ENCODE results near the gene ATAD3A. TPM values are rescaled to one million over a fixed set of nuclear protein-coding genes. Genes with fewer than 3 reads are reported as not detected.

ATAD3A gene
- total and polyA plus RNA-seq, 9 of the 15 experiments (the other 6 are each of a cell fraction or from before 2014, with no cell fraction given), result 0.10 to 173 (median 36.7) TPM

- TF ChIP-seq, protein P1, sequence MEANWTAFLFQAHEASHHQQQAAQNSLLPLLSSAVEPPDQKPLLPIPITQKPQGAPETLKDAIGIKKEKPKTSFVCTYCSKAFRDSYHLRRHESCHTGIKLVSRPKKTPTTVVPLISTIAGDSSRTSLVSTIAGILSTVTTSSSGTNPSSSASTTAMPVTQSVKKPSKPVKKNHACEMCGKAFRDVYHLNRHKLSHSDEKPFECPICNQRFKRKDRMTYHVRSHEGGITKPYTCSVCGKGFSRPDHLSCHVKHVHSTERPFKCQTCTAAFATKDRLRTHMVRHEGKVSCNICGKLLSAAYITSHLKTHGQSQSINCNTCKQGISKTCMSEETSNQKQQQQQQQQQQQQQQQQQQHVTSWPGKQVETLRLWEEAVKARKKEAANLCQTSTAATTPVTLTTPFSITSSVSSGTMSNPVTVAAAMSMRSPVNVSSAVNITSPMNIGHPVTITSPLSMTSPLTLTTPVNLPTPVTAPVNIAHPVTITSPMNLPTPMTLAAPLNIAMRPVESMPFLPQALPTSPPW (CRISPR knock-in tag; IDR thresholded peaks at IDR 0.05), result peak; percentile 25
- TF ChIP-seq CCAR2 (IDR thresholded peaks at IDR 0.05; ENCODE audit: low read depth, low read length) (no peak), HNRNPUL1 (IDR thresholded peaks at IDR 0.05; ENCODE audit: low read length) (no peak), ESRRA (IDR thresholded peaks at IDR 0.05; ENCODE audit: borderline replicate concordance, low read depth) (peak; percentile 28; the same call in 1 of the 2 replicates), HBP1 (CRISPR knock-in tag; IDR thresholded peaks at IDR 0.05) (no peak), NUFIP1 (IDR thresholded peaks at IDR 0.05; ENCODE audit: partially characterized antibody) (no peak), ZC3H4 (CRISPR knock-in tag; IDR thresholded peaks at IDR 0.05; ENCODE audit: borderline replicate concordance) (peak; percentile 95), SMAD1 (IDR thresholded peaks at IDR 0.05; ENCODE audit: low read depth, low read length, partially characterized antibody) (peak; percentile 33), STAG1 (CRISPR knock-in tag; IDR thresholded peaks at IDR 0.05; ENCODE audit: borderline replicate concordance) (no peak), PRMT5 (CRISPR knock-in tag; IDR thresholded peaks at IDR 0.05) (no peak), ZZZ3 (IDR thresholded peaks at IDR 0.05) (no peak)
- TF ChIP-seq, protein P2, sequence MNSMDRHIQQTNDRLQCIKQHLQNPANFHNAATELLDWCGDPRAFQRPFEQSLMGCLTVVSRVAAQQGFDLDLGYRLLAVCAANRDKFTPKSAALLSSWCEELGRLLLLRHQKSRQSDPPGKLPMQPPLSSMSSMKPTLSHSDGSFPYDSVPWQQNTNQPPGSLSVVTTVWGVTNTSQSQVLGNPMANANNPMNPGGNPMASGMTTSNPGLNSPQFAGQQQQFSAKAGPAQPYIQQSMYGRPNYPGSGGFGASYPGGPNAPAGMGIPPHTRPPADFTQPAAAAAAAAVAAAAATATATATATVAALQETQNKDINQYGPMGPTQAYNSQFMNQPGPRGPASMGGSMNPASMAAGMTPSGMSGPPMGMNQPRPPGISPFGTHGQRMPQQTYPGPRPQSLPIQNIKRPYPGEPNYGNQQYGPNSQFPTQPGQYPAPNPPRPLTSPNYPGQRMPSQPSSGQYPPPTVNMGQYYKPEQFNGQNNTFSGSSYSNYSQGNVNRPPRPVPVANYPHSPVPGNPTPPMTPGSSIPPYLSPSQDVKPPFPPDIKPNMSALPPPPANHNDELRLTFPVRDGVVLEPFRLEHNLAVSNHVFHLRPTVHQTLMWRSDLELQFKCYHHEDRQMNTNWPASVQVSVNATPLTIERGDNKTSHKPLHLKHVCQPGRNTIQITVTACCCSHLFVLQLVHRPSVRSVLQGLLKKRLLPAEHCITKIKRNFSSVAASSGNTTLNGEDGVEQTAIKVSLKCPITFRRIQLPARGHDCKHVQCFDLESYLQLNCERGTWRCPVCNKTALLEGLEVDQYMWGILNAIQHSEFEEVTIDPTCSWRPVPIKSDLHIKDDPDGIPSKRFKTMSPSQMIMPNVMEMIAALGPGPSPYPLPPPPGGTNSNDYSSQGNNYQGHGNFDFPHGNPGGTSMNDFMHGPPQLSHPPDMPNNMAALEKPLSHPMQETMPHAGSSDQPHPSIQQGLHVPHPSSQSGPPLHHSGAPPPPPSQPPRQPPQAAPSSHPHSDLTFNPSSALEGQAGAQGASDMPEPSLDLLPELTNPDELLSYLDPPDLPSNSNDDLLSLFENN (IDR thresholded peaks at IDR 0.05; ENCODE audit: low read depth in 2 of 2, low read length in 2 of 2), result peak in 1 of 2 experiments; percentile 73; a peak in 1 of 4 replicates
- TF ChIP-seq, protein P3, sequence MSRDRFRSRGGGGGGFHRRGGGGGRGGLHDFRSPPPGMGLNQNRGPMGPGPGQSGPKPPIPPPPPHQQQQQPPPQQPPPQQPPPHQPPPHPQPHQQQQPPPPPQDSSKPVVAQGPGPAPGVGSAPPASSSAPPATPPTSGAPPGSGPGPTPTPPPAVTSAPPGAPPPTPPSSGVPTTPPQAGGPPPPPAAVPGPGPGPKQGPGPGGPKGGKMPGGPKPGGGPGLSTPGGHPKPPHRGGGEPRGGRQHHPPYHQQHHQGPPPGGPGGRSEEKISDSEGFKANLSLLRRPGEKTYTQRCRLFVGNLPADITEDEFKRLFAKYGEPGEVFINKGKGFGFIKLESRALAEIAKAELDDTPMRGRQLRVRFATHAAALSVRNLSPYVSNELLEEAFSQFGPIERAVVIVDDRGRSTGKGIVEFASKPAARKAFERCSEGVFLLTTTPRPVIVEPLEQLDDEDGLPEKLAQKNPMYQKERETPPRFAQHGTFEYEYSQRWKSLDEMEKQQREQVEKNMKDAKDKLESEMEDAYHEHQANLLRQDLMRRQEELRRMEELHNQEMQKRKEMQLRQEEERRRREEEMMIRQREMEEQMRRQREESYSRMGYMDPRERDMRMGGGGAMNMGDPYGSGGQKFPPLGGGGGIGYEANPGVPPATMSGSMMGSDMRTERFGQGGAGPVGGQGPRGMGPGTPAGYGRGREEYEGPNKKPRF (IDR thresholded peaks at IDR 0.05; ENCODE audit: low read depth, low read length), result no peak
These were observed 63.0 kb downstream of the ATAD3A start, which contains the start of gene SSU72 (continued) for GRCh38 chr1:1574721-1575537.

Data from K562 (cell line).